Tongue (tissue), 2 donors: ENCODE measurements around the gene IGF2BP2. TPM values are rescaled to one million over a fixed set of nuclear protein-coding genes. Genes with fewer than 3 reads are reported as not detected.
"Not testable (repeated sequence)": the region's sequence is repeated elsewhere in the genome, so short reads cannot be mapped to it uniquely, and the experiment has no call there.

Source experiments
- DNase-seq: peaks from one replicate; pipeline ENCODE4 v3.0.0-alpha.2; 2015
- total RNA-seq: library from RNA; depleted of rRNA; stranded (reverse); fragments of >200 nt; gene quantifications from one replicate; pipeline ENCODE4 v1.2.3, GENCODE V29; 2014

IGF2BP2 gene
- total RNA-seq, 1 donor from 2014 or later = 41.4 TPM

DNA sequence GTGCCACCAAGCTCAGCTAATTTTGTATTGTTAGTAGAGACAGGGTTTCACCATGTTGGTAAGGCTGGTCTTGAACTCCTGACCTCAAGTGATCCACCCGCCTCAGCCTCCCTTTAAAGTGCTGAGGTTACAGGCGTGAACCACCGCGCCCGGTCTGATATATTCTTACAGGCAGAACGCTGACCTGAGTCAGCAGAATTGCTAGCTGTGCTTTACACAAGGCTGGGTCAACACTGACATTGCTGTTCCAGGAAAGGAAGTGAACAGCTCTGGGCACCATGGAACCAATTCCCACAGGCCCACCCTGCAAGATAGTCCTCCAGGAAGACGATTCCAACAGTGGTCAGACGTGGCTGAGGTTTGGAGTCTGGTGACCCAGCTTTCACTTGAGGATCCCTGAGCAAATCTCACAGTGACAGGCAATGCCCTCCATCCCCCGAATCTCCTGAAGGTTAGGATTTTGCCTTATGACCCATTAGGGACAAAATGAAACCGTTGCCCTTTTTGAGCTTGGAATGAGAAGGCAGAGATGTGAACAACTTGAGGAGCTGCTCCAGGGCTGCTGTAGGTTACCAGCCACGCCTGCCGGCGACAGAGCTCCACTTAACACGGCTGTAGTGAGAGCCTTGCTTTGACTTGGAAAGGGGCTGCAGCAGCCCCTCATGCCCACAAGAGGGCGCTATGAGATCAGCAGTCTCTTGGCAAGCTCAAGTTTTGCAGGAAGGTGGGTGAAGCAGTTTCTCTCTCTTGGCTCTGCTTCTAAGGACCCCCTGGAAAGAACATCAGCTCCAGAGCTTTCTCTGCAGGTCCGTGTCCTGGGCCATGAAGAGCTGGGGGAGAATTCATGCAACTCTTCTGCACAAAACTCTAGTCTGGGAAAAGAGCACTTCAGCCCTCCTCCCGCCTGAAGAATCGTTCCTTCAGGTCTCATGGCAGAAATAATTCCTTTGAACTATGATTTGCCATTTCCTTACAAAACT is 164.6 kb downstream of the IGF2BP2 start:
- peak; percentile 89 for DNase-seq

DNA sequence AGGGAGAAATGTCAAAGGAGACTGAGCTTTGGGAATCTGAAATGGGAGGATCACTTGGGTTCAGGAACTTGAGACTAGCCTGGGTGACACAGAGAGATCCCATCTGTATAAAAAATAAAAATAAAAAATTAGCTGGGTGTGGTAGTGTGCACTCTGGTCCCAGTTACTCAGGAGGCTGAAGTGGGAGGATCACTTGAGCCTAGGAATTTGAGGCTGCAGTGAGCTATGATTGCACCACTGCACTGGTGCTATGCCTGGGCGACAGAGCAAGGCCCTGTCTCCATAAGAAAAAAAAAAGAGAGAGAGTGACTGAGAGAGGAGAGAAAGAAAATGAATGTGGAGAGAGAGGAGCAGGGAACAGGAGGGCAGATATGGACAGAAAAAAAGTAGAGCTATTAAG is 165.9 kb downstream of the IGF2BP2 start:
- no peak for DNase-seq

DNA sequence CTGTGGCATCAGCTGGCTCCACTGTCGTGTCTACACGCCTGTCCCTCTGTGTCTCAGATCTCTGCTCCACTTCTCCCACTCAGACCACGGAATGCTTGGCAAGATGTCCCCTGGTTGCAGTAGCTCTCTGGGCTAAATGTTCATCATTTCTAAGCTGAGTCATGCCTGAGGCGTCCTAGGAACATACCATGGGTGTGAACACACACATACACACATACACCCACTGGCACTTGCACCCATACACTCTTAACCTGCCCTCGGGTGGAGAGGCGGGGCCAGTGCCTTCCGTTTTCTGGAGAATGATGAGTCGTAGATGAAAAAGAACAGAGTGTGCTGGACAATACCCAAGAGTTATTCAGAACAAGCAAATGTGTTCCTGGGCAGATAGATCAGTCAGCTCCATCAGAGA is 166.3 kb downstream of the IGF2BP2 start:
- DNase-seq = no peak

DNA sequence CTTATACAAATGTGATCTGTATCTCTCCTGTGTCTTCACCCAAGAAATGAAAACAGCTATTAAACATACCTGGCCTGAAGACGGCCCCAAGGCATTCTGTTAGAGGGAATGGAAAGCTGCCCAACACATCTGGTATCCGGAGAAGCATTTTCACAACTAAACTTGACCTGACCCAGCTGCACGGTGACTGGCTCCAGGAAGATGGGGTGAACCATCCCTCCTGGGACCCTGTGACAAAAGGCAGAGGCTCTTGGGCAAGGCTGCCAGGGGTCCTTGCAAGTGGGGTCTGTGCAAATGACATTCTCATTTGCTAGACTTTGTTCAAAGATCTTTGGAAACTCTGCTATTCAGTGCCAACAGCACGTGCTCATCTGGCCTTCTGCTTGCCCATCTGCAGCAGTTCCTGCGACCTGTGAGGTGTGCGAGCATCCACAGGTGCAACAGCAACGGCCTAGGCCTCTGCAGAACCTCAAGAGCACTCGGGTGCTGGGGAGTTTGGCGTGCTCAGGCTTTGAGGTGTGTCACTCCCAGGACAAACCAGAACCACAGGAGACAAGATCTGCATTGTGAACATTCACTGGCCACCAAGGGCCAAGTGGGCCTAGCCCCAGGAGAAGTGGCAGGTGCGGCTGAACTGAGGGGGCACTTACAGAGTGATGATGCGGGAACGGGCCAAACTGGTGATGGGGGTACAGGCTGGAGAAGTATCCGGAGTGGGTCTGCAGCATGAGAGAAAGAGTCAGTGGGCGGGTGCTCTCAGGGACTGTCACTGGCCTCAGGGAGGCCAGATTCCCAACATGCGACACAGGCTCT is 166.9 kb downstream of the IGF2BP2 start:
- no peak for DNase-seq

DNA sequence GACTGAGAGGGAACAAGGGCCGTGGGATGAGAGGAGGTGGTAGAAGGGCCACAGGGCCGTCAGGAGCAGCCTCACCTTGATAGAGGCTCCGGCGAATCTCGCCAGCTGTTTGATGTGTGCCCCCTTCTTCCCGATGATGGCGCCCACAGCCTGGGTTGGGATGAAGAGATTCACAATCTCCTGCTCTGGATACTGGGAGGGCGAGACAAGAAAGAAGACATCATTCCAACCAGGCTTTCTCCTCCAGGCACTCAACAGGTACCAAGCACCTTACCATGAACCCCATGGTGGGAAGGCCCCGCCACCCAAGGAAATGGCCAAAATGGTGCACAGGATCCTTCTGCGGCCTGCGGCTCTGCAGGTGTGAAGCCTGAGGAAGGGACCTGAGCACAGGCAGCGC is 167.6 kb downstream of the IGF2BP2 start:
- DNase-seq = no peak

DNA sequence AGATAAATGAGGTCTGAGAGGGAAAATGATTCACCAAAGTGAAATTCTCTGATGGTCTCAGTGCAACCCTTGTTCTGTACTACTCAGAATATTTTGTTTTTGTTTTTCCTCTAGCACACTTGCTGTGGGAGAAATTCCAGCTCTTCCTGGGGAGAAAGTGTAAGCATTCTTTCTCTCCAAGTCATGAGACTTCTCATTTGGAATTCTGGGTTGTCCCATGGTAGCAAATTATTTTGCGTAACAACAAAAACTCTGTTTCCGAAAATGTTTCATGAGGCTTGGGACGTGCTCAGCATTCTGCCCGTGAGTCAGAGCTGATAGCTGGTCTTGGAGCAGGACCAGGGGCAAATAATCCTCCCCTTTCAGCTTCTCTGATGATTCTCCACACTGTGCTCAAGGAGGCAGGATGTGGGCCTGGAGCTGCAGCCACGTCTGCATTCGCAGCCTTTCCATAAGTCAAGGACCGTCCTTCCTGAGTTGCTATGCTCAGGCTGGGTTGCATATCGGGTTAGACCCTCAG is 168.5 kb downstream of the IGF2BP2 start:
- DNase-seq = no peak

DNA sequence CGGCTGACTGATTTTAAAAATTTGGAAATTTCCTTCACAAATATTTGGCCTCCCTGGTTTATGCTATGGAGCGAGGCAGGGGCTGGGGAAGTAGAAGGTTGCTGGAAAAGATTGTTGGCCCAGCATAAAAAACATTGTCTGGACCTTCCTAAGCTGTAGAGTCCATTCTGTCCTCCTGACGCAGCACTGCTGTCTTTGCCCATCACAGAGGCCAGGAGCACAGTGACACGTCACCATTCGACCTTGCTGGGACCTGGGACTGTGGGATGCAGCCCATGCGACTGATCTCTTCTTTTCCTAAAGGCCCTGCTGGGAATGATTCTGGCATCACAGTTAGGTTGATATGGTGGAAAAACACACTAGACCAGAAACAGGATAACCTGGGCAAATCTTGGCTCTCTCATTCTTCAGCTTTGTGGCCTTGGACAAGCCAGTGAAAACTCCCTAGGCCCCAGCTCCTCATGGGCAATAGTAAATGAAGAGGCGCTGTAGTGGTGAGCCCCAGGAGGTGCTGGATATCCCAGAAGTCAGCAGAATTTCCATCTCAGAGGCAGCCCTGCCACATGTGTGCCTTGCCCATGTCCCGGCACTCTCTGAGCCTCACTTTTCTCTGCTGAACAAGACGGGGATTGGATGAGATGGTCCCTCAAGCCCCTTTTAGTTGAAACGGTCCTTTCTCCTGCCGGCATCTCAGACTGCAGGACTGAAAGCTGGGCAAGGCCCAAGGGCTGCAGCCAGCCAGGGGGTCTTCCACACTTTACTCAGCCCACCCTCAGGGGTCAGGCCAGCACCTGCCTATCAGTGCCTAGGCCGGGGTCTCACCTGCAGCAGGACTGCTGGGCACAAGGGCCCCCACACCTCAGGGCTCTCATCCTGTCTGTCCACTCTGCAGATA is 169.2 kb downstream of the IGF2BP2 start:
- DNase-seq = no peak

DNA sequence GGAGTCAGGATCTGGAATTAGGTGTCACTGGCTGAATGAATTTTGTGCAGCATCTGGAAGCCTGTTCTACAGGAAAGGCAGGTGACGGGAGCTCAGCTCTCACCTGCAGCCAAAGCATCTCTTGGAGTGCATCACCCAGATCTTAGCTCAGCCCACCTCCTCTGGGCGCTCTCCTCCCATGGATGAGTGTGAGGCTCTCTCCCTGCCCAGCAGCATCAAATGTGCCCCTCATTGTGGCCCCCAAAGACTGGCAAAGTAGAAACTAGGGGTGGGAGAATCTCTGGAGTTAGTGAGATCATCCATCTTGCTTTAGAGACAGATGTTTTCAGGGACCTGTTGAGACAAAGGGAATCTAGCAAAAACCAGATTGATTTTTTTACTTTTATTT is 170.1 kb downstream of the IGF2BP2 start:
- DNase-seq = no peak

DNA sequence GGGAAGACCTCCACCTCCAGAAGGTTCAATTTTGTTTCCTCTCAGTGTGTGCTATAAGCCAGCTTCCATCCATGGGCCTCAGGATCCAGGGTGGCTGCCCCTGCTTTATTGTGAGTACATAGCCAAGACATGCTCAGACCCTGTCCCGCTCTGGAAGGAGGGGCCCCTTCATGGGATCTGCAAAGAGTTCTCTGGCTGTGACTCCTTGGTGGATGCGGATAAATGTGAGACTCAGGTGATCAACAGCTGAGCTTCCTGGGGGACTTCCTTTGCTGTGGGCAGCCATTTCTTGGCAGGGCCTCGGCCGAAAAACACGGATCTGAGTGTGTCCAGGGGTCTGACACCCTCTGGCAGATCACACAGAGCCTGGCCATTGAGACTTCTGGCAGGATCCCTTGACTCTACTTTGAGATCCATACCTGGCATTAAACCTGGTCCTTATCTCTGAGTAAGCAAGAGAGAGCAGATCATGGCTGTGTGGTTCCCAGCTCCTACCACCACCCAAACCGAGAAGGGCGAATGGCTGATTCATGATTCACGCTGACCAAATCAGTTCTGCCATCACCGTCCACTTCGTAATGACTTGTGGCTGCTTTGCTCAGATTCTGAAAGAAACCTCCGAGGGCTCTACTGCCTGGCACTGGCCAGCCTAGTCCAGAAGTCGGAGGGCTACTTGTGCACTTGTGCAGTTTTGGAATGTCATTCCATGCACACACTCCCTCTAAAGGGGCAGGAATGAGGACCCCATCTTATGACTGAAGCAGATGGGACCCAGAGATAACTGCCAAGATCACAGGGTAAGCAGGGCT is 170.7 kb downstream of the IGF2BP2 start:
- no peak for DNase-seq

DNA sequence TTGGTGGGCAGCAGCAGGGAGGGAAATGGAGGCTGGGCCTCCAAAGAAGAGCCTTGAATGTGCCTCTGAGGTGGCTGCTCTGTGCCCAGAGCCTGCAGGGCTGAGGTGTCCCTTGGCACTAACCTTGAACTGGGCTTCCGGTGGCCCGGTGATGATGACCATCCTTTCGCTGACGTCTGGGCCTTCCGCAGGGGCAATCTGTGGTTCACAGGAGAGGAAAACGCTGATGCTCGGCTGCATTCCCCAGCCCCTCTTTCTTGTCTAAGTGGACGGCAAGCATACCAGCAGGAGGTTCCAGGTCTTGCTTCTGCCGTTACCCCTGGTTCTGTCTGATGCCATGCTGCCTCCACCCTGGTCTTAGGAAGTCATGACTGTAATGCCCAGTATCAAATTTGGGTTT is 172.9 kb downstream of the IGF2BP2 start:
- DNase-seq = no peak

DNA sequence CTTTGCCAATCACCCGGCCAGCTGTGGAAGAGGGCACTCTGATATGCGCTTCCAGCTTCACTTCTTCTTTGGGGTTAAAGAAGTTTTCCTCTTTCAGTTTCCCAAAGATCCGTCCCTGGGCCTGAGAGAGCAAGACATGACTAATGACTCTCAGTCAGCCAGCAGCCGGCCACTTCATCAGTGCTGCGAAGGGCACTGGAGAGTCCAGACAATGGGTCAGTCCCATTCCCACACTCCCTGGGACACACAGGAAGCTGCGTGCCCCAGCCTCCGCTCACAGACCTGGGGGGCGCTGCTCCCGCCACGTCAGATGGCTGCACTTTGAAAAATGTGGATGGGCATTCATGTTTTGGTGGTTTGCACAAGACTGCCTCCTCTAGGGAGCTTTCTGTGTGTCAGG is 175.4 kb downstream of the IGF2BP2 start:
- DNase-seq = no peak

DNA sequence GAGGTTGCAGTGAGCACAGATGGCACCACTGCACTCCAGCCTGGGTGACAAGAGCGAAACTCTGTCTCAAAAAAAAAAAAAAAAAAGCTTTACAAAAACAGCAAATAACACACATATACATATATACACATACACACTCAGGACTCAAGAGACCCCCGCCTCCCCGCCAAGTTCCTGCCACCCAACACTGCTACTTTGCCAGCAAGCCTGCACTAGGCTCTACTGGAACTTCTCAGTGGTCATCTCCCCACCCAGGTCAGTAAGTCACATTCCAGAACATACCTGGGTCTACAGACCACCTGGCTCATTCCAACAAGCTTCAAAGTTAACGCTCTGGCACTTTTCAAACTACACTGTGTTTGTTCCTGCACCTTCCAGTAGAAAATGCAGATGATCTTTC is 176.4 kb downstream of the IGF2BP2 start:
- no peak for DNase-seq

DNA sequence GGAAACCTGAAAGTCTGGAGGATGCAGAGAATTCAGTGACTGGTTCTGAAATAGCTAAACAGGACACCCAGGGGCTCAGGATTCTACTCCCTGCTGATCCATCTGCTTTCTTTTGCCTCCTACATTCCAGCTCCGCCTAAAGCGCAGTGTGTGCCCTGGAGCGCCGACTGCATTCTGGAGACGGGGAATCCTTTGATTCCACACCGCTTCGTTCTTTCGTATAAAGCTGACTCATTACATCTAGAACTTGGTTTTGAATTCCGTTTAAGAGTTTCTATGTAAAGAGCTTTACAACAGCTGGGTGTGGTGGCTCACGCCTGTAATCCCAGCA is 177.0 kb downstream of the IGF2BP2 start:
- DNase-seq = no peak

DNA sequence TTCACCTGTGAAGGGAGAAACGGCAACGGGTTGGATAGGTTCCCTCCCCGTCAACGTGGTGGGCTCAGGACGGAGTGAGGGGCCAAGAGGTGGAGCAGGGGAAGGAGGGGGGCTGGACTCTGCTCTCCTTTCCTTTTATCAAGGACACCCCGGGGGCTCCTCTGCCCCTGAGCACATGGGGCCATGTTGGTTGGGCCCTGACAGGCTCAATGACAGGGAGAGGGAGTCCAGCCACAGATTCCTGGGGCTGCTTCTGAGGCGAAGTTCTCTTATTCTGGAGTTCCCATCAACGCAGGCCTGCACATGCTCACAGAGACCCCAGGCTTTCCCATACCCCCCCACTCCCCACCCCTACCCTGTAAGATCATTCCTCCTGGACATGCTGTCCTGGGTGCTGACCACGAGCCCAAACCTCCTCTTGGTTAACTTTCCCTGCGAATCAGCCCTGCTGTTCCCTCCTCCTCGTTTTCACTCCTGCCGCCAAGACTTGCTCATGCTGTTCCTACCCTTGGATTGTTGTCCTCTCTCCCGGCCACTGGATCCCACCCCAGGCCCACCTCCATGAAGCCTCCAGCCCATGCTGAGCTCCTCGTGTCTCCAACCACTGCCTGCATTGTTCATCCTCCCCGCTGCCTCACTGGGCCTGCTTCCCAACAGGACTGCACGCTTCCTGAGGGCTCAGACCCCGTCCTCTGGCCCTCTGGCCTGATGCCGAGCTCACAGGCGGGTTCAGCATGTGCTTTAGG is 177.5 kb downstream of the IGF2BP2 start:
- DNase-seq = no peak

DNA sequence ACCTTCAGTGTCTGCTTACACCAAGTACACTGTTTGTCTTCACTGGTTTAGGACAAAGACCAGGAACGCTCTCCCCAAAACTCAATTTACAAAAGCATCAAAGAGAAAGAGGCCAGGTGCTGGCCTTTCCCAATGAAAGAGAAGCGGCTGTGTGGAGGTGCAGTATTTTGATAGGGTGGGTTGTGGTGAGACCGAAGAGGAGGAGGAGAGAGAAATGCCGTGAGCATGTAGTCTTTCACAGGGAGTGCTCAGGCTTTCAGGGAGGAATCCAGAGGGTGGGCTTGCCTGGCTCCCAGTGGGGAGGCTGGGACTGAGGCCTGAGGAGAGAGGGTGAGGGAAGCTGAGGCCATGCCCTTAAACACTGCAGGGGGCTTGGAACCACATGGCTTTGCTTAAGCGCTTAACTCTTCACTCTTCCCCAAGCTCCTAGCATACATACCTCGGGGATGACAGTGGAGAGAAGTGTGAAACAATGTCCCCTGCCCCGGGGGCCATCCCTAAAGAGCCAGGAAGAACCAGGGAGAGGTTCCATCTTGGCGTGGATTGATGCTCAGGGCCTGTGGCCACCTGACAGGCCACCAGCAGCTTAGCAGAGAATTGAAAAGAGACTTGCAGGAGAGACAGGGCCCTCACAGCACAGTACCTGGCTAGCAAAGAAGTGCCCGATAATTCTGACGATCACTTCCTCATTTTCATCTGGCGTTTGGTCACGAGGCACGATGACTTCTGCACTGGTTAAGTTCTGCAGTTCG is 178.3 kb downstream of the IGF2BP2 start:
- DNase-seq = no peak

DNA sequence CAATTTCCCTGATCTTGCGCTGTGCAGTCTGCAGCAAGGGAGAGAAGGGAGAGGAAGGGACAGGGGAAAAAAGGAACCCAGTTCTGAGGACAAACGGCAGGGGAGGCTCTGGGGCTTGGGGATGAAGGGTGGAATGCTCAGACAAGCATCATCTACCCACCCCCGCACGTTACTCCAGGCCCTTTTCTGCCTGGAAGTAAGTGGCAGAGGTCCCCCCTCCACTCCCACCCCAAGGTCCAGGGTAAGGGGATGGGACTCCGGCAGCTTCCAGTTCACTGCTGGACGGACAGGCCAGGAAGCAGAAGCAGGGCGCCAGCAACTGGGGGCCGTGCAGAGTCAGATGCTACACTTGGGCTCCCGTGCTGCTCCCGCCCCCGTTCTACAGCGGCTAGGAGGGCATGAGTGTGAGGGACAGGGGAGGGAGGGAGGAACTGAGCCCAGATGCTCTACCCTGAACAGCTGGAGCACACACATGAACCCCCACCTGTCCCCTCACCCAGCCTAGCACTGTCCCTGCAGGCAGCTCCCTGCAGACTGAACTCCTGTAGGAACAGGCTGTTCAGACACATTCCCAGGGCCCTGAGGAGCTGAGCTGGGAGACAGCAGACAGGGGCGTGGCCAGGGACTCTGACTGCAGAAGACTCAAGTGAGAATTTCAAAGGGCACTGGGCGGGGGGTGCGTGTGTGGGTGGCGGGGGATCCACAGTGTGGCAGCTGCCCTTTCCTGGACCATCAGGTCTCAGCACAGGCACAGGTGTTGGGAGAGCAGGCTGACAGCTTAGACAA is 179.1 kb downstream of the IGF2BP2 start:
- DNase-seq = peak; percentile 25

DNA sequence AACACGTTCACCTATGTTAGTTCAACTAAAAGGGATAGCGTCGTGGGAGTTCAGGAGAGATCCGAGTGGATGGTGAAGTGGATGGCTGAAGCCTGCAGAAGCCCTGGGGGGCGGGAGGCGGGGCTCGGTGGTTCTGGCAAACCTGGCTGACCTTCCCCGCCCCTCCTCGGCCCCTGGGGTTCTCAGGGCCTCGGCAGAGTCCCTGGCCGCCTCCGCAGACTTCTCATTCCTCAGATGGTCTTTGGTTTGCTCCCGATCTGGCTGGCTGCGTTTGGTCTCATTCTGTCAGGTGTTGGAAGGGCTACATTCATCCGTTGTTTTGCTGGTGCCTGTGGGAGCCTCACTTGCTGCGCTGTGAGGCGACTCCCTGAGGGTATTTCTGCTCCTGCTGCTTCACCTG is 179.7 kb downstream of the IGF2BP2 start:
- DNase-seq = not testable (repeated sequence)

DNA sequence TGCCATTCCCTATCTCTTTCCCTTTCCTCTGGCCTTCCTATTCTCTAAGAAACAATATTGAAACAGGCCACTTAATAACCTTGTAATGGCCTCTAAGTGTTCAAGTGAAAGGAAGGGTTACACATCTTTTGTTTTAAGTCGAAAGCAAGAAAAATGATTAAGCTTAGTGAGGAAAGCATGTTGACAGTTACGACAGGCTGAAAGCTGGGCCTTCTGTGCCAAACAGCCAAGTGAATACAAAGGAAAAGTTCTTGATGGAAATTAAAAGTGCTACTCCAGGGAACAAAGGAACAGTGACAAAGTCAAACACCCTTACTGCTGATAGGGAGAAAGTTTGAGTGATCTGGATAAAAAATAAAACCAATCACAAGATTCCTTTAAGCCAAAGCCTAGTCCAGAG is 184.5 kb downstream of the IGF2BP2 start:
- no peak for DNase-seq

DNA sequence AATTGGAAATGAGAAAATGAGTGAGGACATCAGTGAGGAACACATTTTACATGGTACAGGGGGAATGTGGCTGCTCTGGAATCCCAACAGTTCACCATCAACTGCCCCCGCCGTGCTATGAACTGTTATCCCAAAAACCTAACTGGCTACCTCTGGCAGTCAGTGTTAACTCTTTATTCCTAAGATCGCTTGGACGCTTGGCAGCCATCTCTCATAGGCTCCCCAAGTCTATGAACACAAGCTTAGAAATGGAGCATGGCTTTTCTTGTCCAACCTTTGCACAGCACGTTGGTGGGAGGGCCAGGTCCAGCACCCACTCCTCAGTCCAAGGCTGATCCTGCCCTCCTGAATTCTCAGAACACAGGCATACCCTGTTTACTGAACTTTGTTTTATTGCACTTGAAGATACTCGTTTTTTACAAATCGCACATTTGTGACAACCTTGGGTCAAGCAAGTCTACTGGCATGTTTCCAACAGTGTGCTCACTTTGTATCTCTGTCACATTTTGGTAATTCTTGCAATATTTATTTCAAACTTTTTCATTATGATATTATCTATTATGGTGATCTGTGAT is 185.1 kb downstream of the IGF2BP2 start:
- no peak for DNase-seq
